Parathyroid adenoma (tissue), 2 donors: ENCODE measurements around the gene GTSF1L.

Experiments used
- H2AFZ ChIP-seq: fragments of 300-600 bp; sonication (generic); one replicate; pipeline ENCODE4 v1.7.0; 2017; ENCODE audit warnings: antibody characterized with exemption, mild to moderate bottlenecking
- H3K27ac ChIP-seq: fragments of 300-600 bp; sonication (generic); one replicate; pipeline ENCODE4 v1.7.0; 2017
- H3K27me3 ChIP-seq: fragments of 300-600 bp; sonication (generic); one replicate; pipeline ENCODE4 v1.7.0; 2017; ENCODE audit warnings: low read length; ENCODE audit not compliant: control insufficient read depth, insufficient read depth
- H3K36me3 ChIP-seq: fragments of 300-600 bp; sonication (generic); one replicate; pipeline ENCODE4 v1.7.0; 2017; ENCODE audit warnings: low read length; ENCODE audit not compliant: control insufficient read depth, insufficient read depth
- H3K4me1 ChIP-seq: fragments of 300-600 bp; sonication (generic); one replicate; pipeline ENCODE4 v1.7.0; 2017; ENCODE audit warnings: control low read depth
- H3K4me2 ChIP-seq: fragments of 300-600 bp; sonication (generic); one replicate; pipeline ENCODE4 v1.7.0; 2017; ENCODE audit warnings: low read length
- H3K4me3 ChIP-seq: fragments of 300-600 bp; sonication (generic); one replicate; pipeline ENCODE4 v1.7.0; 2017; ENCODE audit warnings: low read depth, low read length
- H3K79me2 ChIP-seq: fragments of 300-600 bp; sonication (generic); one replicate; pipeline ENCODE4 v1.7.0; 2017; ENCODE audit warnings: control low read depth
- H3K9ac ChIP-seq: fragments of 300-600 bp; sonication (generic); one replicate; pipeline ENCODE4 v1.7.0; 2017; ENCODE audit warnings: mild to moderate bottlenecking
- H3K9me3 ChIP-seq: fragments of 300-600 bp; sonication (generic); one replicate; pipeline ENCODE4 v1.7.0; 2017; ENCODE audit warnings: low read length; ENCODE audit not compliant: control insufficient read depth
- CTCF ChIP-seq: fragments of 300-600 bp; sonication (generic); IDR thresholded peaks from one replicate; pipeline ENCODE4 v1.7.0; 2017; ENCODE audit warnings: antibody characterized with exemption, mild to moderate bottlenecking
- donor health status: primary hyperparathyroidism.

Gene GTSF1L

GRCh38 chr20:43715511-43715910 lies 11.3 kb downstream of the GTSF1L start:
- Histone ChIP-seq H3K79me2 (no peaks in the 10 kb centered on the region), H3K4me3 (no peak overlapping the region), H3K9ac (no peak overlapping the region), H2AFZ (no peak overlapping the region), H3K27ac (no peak overlapping the region), H3K36me3 (no peaks in the 10 kb centered on the region), H3K4me1 (no peaks in the 10 kb centered on the region), H3K9me3 (no peaks in the 10 kb centered on the region), H3K4me2 (no peak overlapping the region), H3K27me3 (no peaks in the 10 kb centered on the region)
- TF ChIP-seq CTCF = no peak

DNA sequence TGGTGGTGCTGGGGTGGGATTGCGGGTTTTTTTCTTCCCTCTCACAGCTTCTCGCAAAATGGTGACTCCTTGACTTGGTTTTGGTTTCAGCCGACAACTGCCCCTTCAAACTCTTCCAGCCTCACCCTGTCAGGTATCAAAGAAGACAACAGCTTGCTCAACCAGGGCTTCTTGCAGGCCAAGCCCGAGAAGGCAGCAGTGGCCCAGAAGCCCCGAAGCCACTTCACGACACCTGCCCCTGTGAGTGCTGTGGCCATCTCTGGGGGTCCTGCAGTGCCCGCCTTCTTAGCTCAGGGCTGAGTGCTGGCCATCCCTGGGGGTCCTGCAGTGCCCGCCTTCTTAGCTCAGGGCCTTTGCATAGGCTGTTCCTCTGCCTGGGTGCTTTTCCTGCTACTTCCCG lies 11.8 kb downstream of the GTSF1L start:
- H2AFZ ChIP-seq = no peak overlapping the region
- H3K27ac ChIP-seq = no peak overlapping the region
- H3K36me3 ChIP-seq = no peaks in the 10 kb centered on the region
- H3K9ac ChIP-seq = no peak overlapping the region
- H3K9me3 ChIP-seq = no peaks in the 10 kb centered on the region
- H3K4me2 ChIP-seq = no peak overlapping the region
- no peaks in the 10 kb centered on the region for H3K27me3 ChIP-seq
- no peak overlapping the region for H3K4me3 ChIP-seq
- TF ChIP-seq CTCF = no peak
- no peaks in the 10 kb centered on the region for H3K4me1 ChIP-seq
- H3K79me2 ChIP-seq = no peaks in the 10 kb centered on the region

- TF ChIP-seq CTCF = no peak
- Histone ChIP-seq H3K27ac (no peak overlapping the region), H3K27me3 (no peaks in the 10 kb centered on the region), H3K9me3 (no peaks in the 10 kb centered on the region), H3K4me1 (no peaks in the 10 kb centered on the region), H3K79me2 (no peaks in the 10 kb centered on the region), H3K4me3 (no peak overlapping the region), H3K9ac (no peak overlapping the region), H2AFZ (no peak overlapping the region), H3K36me3 (no peaks in the 10 kb centered on the region), H3K4me2 (no peak overlapping the region)
Observed at GRCh38 chr20:43711098-43711654, 15.6 kb downstream of the GTSF1L start.

DNA sequence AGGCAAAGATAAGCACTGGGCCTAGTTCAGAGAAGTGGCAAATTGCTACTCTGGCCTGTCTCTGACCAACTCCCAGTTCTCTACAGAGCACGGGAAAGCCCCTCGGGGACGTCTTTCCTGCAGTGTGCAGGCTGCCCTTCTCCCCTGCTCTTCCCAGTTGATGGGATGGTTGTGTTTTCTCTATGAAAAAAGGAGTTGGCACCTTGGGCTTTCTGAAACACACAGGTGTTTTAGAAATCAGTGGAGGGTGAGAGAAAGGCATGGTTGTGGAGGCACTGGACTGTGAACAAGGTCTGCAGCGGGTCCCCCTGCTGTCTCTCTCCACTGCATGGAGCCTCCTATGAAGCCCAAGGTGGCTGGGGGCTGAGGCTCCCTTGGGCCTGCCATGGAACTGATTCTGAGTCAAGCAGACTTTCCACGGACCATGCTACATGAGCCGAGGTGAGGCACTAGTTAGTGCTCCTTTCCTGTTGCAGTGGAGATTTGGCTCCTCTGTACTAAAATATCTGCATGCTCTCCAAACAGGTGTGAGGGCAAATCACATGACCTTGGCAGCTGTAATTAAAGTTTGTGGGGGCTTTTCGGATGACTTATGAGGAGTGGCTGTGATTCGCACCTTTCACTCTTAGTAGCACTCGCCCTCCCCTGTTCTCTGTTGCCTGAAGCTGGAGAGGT lies 16.3 kb downstream of the GTSF1L start:
- Histone ChIP-seq H2AFZ (no peak overlapping the region), H3K79me2 (no peaks in the 10 kb centered on the region), H3K36me3 (no peaks in the 10 kb centered on the region), H3K9me3 (no peaks in the 10 kb centered on the region), H3K4me2 (no peak overlapping the region), H3K4me3 (no peak overlapping the region), H3K27me3 (no peaks in the 10 kb centered on the region), H3K9ac (no peak overlapping the region), H3K4me1 (no peaks in the 10 kb centered on the region), H3K27ac (no peak overlapping the region)
- no peak for TF ChIP-seq CTCF

DNA sequence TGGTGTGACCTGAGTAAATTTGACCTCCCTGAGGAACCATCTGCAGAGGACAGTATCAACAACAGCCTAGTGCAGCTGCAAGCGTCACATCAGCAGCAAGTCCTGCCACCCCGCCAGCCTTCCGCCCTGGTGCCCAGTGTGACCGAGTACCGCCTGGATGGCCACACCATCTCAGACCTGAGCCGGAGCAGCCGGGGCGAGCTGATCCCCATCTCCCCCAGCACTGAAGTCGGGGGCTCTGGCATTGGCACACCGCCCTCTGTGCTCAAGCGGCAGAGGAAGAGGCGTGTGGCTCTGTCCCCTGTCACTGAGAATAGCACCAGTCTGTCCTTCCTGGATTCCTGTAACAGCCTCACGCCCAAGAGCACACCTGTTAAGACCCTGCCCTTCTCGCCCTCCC lies 24.3 kb downstream of the GTSF1L start:
- no peak overlapping the region for H2AFZ ChIP-seq
- no peak overlapping the region for H3K4me2 ChIP-seq
- no peak overlapping the region for H3K4me3 ChIP-seq
- no peaks in the 10 kb centered on the region for H3K79me2 ChIP-seq
- H3K27me3 ChIP-seq = no peaks in the 10 kb centered on the region
- no peaks in the 10 kb centered on the region for H3K36me3 ChIP-seq
- TF ChIP-seq CTCF = no peak
- H3K4me1 ChIP-seq = no peaks in the 10 kb centered on the region
- no peak overlapping the region for H3K27ac ChIP-seq
- no peaks in the 10 kb centered on the region for H3K9me3 ChIP-seq
- H3K9ac ChIP-seq = no peak overlapping the region
